GM19351 (cell line): ENCODE results near the gene ZFYVE28.

ENCODE experiments used
- ATAC-seq: cut with Tn5 transposase; IDR thresholded peaks from one replicate; pipeline ENCODE4 v1.9.1; 2021; ENCODE audit warnings: mild to moderate bottlenecking, moderate library complexity; ENCODE audit not compliant: unreplicated experiment

The ZFYVE28 gene

GRCh38 chr4:2264481-2265041 lies 153.9 kb downstream of the ZFYVE28 start:
- ATAC-seq = no peak

GRCh38 chr4:2263926-2264321 lies 154.5 kb downstream of the ZFYVE28 start:
- ATAC-seq = no peak

GRCh38 chr4:2262944-2263250 lies 155.5 kb downstream of the ZFYVE28 start:
- no peak for ATAC-seq

- peak; percentile 89 for ATAC-seq
Observed at GRCh38 chr4:2262145-2262943, 156.1 kb downstream of the ZFYVE28 start.

- ATAC-seq = no peak
Observed at GRCh38 chr4:2261853-2262144, 156.6 kb downstream of the ZFYVE28 start, which contains the start of gene MXD4. TSS of gene MXD4 (minus strand) at chr4:2262109. CDS start at chr4:2261980, 129 bp downstream.

GRCh38 chr4:2261110-2261852 lies 157.2 kb downstream of the ZFYVE28 start:
- ATAC-seq = peak; percentile 19

GRCh38 chr4:2260344-2261109 lies 157.9 kb downstream of the ZFYVE28 start:
- no peak for ATAC-seq

- no peak for ATAC-seq
Observed at GRCh38 chr4:2259541-2260343, 158.7 kb downstream of the ZFYVE28 start.

GRCh38 chr4:2259036-2259540 lies 159.4 kb downstream of the ZFYVE28 start:
- no peak for ATAC-seq

- no peak for ATAC-seq
Observed at GRCh38 chr4:2258091-2259035, 160.1 kb downstream of the ZFYVE28 start.

- no peak for ATAC-seq
Observed at GRCh38 chr4:2257361-2258081, 160.9 kb downstream of the ZFYVE28 start.

- no peak for ATAC-seq
Observed at GRCh38 chr4:2256781-2257191, 161.7 kb downstream of the ZFYVE28 start.

GRCh38 chr4:2256156-2256731 lies 162.2 kb downstream of the ZFYVE28 start:
- ATAC-seq = no peak

- no peak for ATAC-seq
Observed at GRCh38 chr4:2255501-2256155, 162.8 kb downstream of the ZFYVE28 start.

- ATAC-seq = no peak
Observed at GRCh38 chr4:2254665-2255500, 163.6 kb downstream of the ZFYVE28 start.

GRCh38 chr4:2253160-2254084 lies 165.0 kb downstream of the ZFYVE28 start:
- no peak for ATAC-seq
